ENCODE data around the gene STK31. TPM values are rescaled to one million over a fixed set of nuclear protein-coding genes. Genes with fewer than 3 reads are reported as not detected.
"Not testable (repeated sequence)": the region's sequence is repeated elsewhere in the genome, so short reads cannot be mapped to it uniquely, and the experiment has no call there.

Gene STK31
- total RNA-seq, 1 donor, result 0.52 TPM

GRCh38 chr7:23828125-23828524 lies 118.1 kb downstream of the STK31 start:
- not testable (repeated sequence) for H3K27me3 ChIP-seq (ENCODE audit: insufficient read depth, low read length); H3K4me1 ChIP-seq (ENCODE audit: insufficient read depth, low read length); H3K4me3 ChIP-seq (ENCODE audit: low read length); H3K9me3 ChIP-seq (ENCODE audit: low read depth, low read length)

- not testable (repeated sequence) for H3K4me3 ChIP-seq (ENCODE audit: low read length); H3K4me1 ChIP-seq (ENCODE audit: insufficient read depth, low read length)
- peaks cover 14% of the 10 kb centered on the region for H3K9me3 ChIP-seq (ENCODE audit: low read depth, low read length)
Observed at GRCh38 chr7:23832733-23833132, 122.7 kb downstream of the STK31 start.

DNA sequence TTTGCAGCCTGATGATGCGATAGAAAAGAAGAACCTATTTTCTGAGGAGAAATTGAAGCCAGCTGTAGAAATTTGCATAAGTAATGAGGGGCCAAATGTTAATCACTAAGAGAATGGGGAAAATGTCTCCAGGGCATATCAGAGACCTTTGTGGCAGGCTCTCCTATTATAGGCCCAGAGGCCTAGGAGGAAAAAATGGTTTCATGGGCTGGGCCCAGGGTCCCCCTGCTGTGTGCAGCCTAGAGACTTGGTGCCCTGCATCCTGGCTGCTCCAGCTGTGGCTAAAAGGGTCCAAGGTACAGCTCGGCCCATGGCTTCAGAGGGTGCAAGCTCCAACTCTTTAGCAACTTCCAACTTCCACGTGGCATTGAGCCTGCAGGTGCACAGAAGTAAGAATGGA lies 123.4 kb downstream of the STK31 start:
- no peaks in the 10 kb centered on the region for H3K27me3 ChIP-seq (ENCODE audit: insufficient read depth, low read length)
- H3K4me1 ChIP-seq (ENCODE audit: insufficient read depth, low read length), result no peaks in the 10 kb centered on the region
- H3K4me3 ChIP-seq (ENCODE audit: low read length), result no peak overlapping the region
- peaks cover 18% of the 10 kb centered on the region for H3K9me3 ChIP-seq (ENCODE audit: low read depth, low read length)

More at GRCh38 chr7:23832733-23833132, 122.7 kb downstream of the STK31 start:
- H3K27me3 ChIP-seq (ENCODE audit: insufficient read depth, low read length), result not testable (repeated sequence)

DNA sequence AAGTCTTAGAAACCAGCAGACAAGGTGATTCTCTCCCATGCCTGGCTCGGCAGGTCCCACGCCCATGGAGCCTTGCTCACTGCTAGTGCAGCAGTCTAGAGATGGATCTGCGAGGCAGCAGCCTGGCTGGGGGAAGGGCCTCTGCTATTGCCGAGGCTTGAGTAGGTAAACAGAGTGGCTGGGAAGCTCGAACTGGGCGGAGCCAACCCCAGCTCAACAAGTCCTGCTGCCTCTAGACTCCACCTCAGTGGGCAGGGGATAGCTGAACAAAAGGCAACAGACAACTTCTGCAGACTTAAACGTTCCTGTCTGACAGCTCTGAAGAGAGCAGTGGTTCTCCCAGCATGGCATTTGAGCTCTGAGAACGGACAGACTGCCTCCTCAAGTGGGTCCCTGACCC lies 134.8 kb downstream of the STK31 start:
- H3K27me3 ChIP-seq (ENCODE audit: insufficient read depth, low read length); H3K9me3 ChIP-seq (ENCODE audit: low read depth, low read length); H3K4me3 ChIP-seq (ENCODE audit: low read length); H3K4me1 ChIP-seq (ENCODE audit: insufficient read depth, low read length): not testable (repeated sequence)

DNA sequence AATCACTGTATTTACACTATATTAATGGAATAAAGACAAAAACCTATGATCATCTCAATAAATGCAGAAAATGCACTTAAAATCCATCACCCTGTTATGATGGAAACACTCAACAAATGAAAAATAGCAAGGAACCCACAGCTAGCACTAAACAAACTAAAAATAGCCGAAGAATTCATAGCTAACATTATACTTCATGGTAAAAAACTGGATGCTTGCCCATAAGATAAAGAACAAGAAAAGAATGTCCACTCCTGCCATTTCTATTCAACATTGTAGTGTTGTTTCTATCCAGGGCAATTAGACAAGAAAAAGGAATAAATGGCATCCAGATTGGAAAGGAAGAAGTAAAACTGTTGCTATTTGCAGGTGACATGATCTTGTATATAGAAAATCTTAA lies 142.1 kb downstream of the STK31 start:
- H3K4me1 ChIP-seq (ENCODE audit: insufficient read depth, low read length), result no peaks in the 10 kb centered on the region
- no peaks in the 10 kb centered on the region for H3K9me3 ChIP-seq (ENCODE audit: low read depth, low read length)
- H3K4me3 ChIP-seq (ENCODE audit: low read length), result no peak overlapping the region
- no peaks in the 10 kb centered on the region for H3K27me3 ChIP-seq (ENCODE audit: insufficient read depth, low read length)

DNA sequence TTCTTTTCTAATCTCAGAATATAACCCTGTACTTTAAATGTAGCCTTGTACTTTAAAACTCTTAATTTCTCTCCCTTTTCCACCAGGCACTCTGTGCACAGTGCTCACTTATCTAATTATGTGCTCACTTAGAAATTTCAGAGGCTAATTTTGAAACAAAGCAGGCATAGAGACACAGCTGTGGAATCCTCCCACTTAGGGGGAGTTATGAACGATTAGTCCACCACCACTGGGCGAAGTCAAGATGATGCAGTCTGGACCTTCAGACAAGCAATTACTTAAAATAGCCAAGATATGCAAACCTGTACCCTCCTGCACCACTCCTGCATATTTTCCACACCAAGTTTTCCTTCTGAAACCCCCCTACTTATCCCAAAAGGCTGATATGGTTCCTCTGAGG lies 143.0 kb downstream of the STK31 start:
- H3K4me3 ChIP-seq (ENCODE audit: low read length), result no peak overlapping the region
- H3K4me1 ChIP-seq (ENCODE audit: insufficient read depth, low read length), result no peaks in the 10 kb centered on the region
- no peaks in the 10 kb centered on the region for H3K27me3 ChIP-seq (ENCODE audit: insufficient read depth, low read length)
- no peaks in the 10 kb centered on the region for H3K9me3 ChIP-seq (ENCODE audit: low read depth, low read length)

- no peaks in the 10 kb centered on the region for H3K27me3 ChIP-seq (ENCODE audit: insufficient read depth, low read length)
- no peaks in the 10 kb centered on the region for H3K9me3 ChIP-seq (ENCODE audit: low read depth, low read length)
- no peaks in the 10 kb centered on the region for H3K4me1 ChIP-seq (ENCODE audit: insufficient read depth, low read length)
- no peak overlapping the region for H3K4me3 ChIP-seq (ENCODE audit: low read length)
Observed at GRCh38 chr7:23863209-23863787, 153.3 kb downstream of the STK31 start.

DNA sequence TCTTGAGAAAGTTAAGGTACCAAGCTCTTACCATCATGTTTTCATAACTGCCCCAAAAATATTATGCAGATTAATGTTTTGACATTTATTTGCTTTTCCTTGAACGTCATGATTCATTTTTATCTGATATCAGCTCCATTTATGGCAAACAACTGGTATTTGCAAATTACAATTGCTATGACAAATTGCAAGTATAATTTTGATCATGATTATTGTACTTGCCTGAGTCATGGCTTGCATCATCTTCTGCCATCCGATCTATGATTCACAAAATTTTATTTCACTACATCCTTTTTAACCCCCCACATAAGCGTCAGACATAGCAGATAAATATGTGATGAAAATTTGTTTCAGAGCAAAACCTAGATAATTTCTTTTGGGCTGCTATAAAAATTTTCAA lies 155.0 kb downstream of the STK31 start:
- H3K4me1 ChIP-seq (ENCODE audit: insufficient read depth, low read length), result no peaks in the 10 kb centered on the region
- no peaks in the 10 kb centered on the region for H3K27me3 ChIP-seq (ENCODE audit: insufficient read depth, low read length)
- no peaks in the 10 kb centered on the region for H3K9me3 ChIP-seq (ENCODE audit: low read depth, low read length)
- H3K4me3 ChIP-seq (ENCODE audit: low read length), result no peak overlapping the region

DNA sequence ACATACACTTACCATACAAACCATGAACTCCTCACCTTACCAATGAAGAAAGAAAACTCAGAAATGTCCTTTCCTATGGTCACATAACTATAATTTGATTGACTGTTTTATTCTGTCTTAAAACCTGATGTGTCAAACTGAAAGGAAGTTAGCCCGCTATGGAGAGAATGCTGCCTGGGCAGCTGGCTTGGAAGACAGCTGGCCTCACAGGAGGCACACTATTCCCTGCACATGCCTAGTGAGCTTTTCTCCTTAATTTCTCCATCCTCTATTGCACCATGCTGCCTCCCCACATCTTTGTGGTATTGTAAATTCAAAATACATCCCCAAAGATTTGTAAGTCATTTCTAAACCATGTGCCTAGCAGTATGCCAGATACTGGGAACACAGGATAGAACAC lies 163.3 kb downstream of the STK31 start:
- no peaks in the 10 kb centered on the region for H3K4me1 ChIP-seq (ENCODE audit: insufficient read depth, low read length)

DNA sequence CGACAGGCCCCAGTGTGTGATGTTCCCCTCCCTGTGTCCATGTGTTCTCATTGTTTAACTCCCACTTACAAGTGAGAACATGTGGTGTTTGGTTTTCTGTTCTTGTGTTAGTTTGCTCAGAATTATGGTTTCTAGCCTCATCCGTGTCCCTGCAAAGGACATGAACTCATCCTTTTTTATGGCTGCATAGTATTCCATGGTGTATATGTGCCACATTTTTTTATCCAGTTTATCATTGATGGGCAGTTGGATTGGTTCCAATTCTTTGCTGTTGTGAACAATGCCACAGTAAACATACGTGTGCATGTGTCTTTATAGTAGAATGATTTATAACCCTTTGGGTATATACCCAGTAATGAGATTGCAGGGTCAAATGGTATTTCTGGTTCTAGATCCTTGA lies 166.5 kb downstream of the STK31 start:
- H3K4me1 ChIP-seq (ENCODE audit: insufficient read depth, low read length); H3K4me3 ChIP-seq (ENCODE audit: low read length); H3K9me3 ChIP-seq (ENCODE audit: low read depth, low read length); H3K27me3 ChIP-seq (ENCODE audit: insufficient read depth, low read length): not testable (repeated sequence)

More for the DNA sequence above, 163.3 kb downstream of the STK31 start:
- Histone ChIP-seq H3K9me3 (ENCODE audit: low read depth, low read length) (no peaks in the 10 kb centered on the region), H3K27me3 (ENCODE audit: insufficient read depth, low read length) (no peaks in the 10 kb centered on the region), H3K4me3 (ENCODE audit: low read length) (no peak overlapping the region)

Other genes starting within 250 kb of the STK31 start
- 13.7 TPM for gene IGF2BP3, start 239.7 kb upstream of the STK31 start, total RNA-seq
- 101 TPM for gene TRA2A, start 178.2 kb upstream of the STK31 start, total RNA-seq
- 32.5 TPM for gene CCDC126, start 112.8 kb upstream of the STK31 start, total RNA-seq
- 4.4 TPM for gene FAM221A, start 30.0 kb upstream of the STK31 start, total RNA-seq